ENCODE data around the gene SUGT1.
"Not testable (repeated sequence)": the region's sequence is repeated elsewhere in the genome, so short reads cannot be mapped to it uniquely, and the experiment has no call there.

Gene SUGT1

GRCh38 chr13:52701728-52702465 is 49.3 kb downstream of the SUGT1 start:
- H3K27ac Mint-ChIP-seq, result no peak overlapping the region
- DNase-seq (ENCODE audit: low spot score in 2 of 2) (no peak), ATAC-seq (ENCODE audit: low read depth) (no peak)
- H3K4me1 Mint-ChIP-seq, result no peaks in the 10 kb centered on the region
- H3K36me3 Mint-ChIP-seq, result no peaks in the 10 kb centered on the region
- H3K9me3 Mint-ChIP-seq, result no peaks in the 10 kb centered on the region
- H3K27me3 Mint-ChIP-seq, result no peaks in the 10 kb centered on the region
- H3K4me3 Mint-ChIP-seq, result no peak overlapping the region

- no peaks in the 10 kb centered on the region for H3K4me1 Mint-ChIP-seq
- H3K4me3 Mint-ChIP-seq, result no peak overlapping the region
- no peaks in the 10 kb centered on the region for H3K9me3 Mint-ChIP-seq
- H3K27ac Mint-ChIP-seq, result no peak overlapping the region
- no peaks in the 10 kb centered on the region for H3K36me3 Mint-ChIP-seq
- no peak for DNase-seq (ENCODE audit: low spot score in 2 of 2)
- ATAC-seq (ENCODE audit: low read depth), result no peak
- no peaks in the 10 kb centered on the region for H3K27me3 Mint-ChIP-seq
These were observed 50.8 kb downstream of the SUGT1 start for GRCh38 chr13:52703482-52703881.

GRCh38 chr13:52706081-52706480 is 53.4 kb downstream of the SUGT1 start:
- H3K27ac Mint-ChIP-seq, result no peak overlapping the region
- DNase-seq (ENCODE audit: low spot score in 2 of 2) (no peak), ATAC-seq (ENCODE audit: low read depth) (no peak)
- no peak overlapping the region for H3K4me3 Mint-ChIP-seq
- H3K4me1 Mint-ChIP-seq, result no peaks in the 10 kb centered on the region
- no peaks in the 10 kb centered on the region for H3K9me3 Mint-ChIP-seq
- no peaks in the 10 kb centered on the region for H3K27me3 Mint-ChIP-seq
- no peaks in the 10 kb centered on the region for H3K36me3 Mint-ChIP-seq

GRCh38 chr13:52707375-52707774 is 54.7 kb downstream of the SUGT1 start:
- Mint-ChIP-seq H3K27ac (no peak overlapping the region), H3K4me1 (no peaks in the 10 kb centered on the region), H3K4me3 (no peak overlapping the region), H3K27me3 (no peaks in the 10 kb centered on the region), H3K36me3 (no peaks in the 10 kb centered on the region), H3K9me3 (no peaks in the 10 kb centered on the region)
- DNase-seq (ENCODE audit: low spot score in 2 of 2), result no peak
- ATAC-seq (ENCODE audit: low read depth), result no peak

- not testable (repeated sequence) for H3K4me3 Mint-ChIP-seq; ATAC-seq (ENCODE audit: low read depth); H3K27me3 Mint-ChIP-seq; H3K9me3 Mint-ChIP-seq; DNase-seq (ENCODE audit: low spot score in 2 of 2); H3K27ac Mint-ChIP-seq; H3K36me3 Mint-ChIP-seq; H3K4me1 Mint-ChIP-seq
These were observed 55.6 kb downstream of the SUGT1 start for GRCh38 chr13:52708266-52708665.

GRCh38 chr13:52711286-52711685 is 58.6 kb downstream of the SUGT1 start:
- H3K9me3 Mint-ChIP-seq, result no peaks in the 10 kb centered on the region
- H3K4me3 Mint-ChIP-seq, result no peak overlapping the region
- no peaks in the 10 kb centered on the region for H3K27me3 Mint-ChIP-seq
- ATAC-seq (ENCODE audit: low read depth) (no peak), DNase-seq (ENCODE audit: low spot score in 2 of 2) (no peak)
- no peak overlapping the region for H3K27ac Mint-ChIP-seq
- H3K36me3 Mint-ChIP-seq, result no peaks in the 10 kb centered on the region
- H3K4me1 Mint-ChIP-seq, result no peaks in the 10 kb centered on the region

GRCh38 chr13:52712385-52712784 is 59.7 kb downstream of the SUGT1 start:
- DNase-seq (ENCODE audit: low spot score in 2 of 2) (no peak), ATAC-seq (ENCODE audit: low read depth) (no peak)
- Mint-ChIP-seq H3K27ac (no peak overlapping the region), H3K27me3 (no peaks in the 10 kb centered on the region), H3K36me3 (no peaks in the 10 kb centered on the region), H3K4me1 (no peaks in the 10 kb centered on the region), H3K9me3 (peaks cover 3% of the 10 kb centered on the region), H3K4me3 (no peak overlapping the region)

- DNase-seq (ENCODE audit: low spot score in 2 of 2) (no peak), ATAC-seq (ENCODE audit: low read depth) (no peak)
- Mint-ChIP-seq H3K4me3 (no peak overlapping the region), H3K4me1 (no peaks in the 10 kb centered on the region), H3K9me3 (peaks cover 10% of the 10 kb centered on the region), H3K36me3 (peaks cover 1% of the 10 kb centered on the region), H3K27ac (no peak overlapping the region), H3K27me3 (peaks cover 2% of the 10 kb centered on the region)
These were observed 61.3 kb downstream of the SUGT1 start for GRCh38 chr13:52713894-52714293.

GRCh38 chr13:52720904-52721303 is 68.3 kb downstream of the SUGT1 start:
- H3K27ac Mint-ChIP-seq, H3K36me3 Mint-ChIP-seq, H3K27me3 Mint-ChIP-seq: not testable (repeated sequence)

GRCh38 chr13:52721356-52721755 is 68.7 kb downstream of the SUGT1 start:
- H3K27ac Mint-ChIP-seq; H3K36me3 Mint-ChIP-seq; H3K4me1 Mint-ChIP-seq; H3K27me3 Mint-ChIP-seq; H3K4me3 Mint-ChIP-seq; ATAC-seq (ENCODE audit: low read depth); DNase-seq (ENCODE audit: low spot score in 2 of 2): not testable (repeated sequence)
- H3K9me3 Mint-ChIP-seq, result peaks cover 14% of the 10 kb centered on the region

More at GRCh38 chr13:52720904-52721303, 68.3 kb downstream of the SUGT1 start:
- H3K4me3 Mint-ChIP-seq; DNase-seq (ENCODE audit: low spot score in 2 of 2); H3K4me1 Mint-ChIP-seq; ATAC-seq (ENCODE audit: low read depth): not testable (repeated sequence)
- H3K9me3 Mint-ChIP-seq, result peaks cover 14% of the 10 kb centered on the region

GRCh38 chr13:52723181-52723580 is 70.5 kb downstream of the SUGT1 start:
- H3K4me1 Mint-ChIP-seq, result no peaks in the 10 kb centered on the region
- ATAC-seq (ENCODE audit: low read depth), result no peak
- peaks cover 5% of the 10 kb centered on the region for H3K36me3 Mint-ChIP-seq
- no peak for DNase-seq (ENCODE audit: low spot score in 2 of 2)
- H3K27me3 Mint-ChIP-seq, result peaks cover 11% of the 10 kb centered on the region
- H3K27ac Mint-ChIP-seq, result no peak overlapping the region
- peaks cover 12% of the 10 kb centered on the region for H3K9me3 Mint-ChIP-seq
- no peak overlapping the region for H3K4me3 Mint-ChIP-seq

GRCh38 chr13:52725302-52725701 is 72.7 kb downstream of the SUGT1 start:
- H3K4me1 Mint-ChIP-seq, result no peaks in the 10 kb centered on the region
- H3K4me3 Mint-ChIP-seq, result no peak overlapping the region

GRCh38 chr13:52726258-52726657 is 73.6 kb downstream of the SUGT1 start:
- Mint-ChIP-seq H3K4me1 (no peaks in the 10 kb centered on the region), H3K27me3 (peaks cover 6% of the 10 kb centered on the region), H3K27ac (no peak overlapping the region), H3K4me3 (no peak overlapping the region), H3K9me3 (peaks cover 3% of the 10 kb centered on the region), H3K36me3 (no peaks in the 10 kb centered on the region)
- ATAC-seq (ENCODE audit: low read depth), result no peak
- no peak for DNase-seq (ENCODE audit: low spot score in 2 of 2)

More at GRCh38 chr13:52725302-52725701, 72.7 kb downstream of the SUGT1 start:
- no peak overlapping the region for H3K27ac Mint-ChIP-seq
- H3K27me3 Mint-ChIP-seq, result peaks cover 5% of the 10 kb centered on the region
- H3K36me3 Mint-ChIP-seq, result no peaks in the 10 kb centered on the region
- ATAC-seq (ENCODE audit: low read depth) (no peak), DNase-seq (ENCODE audit: low spot score in 2 of 2) (no peak)
- H3K9me3 Mint-ChIP-seq, result peaks cover 3% of the 10 kb centered on the region

GRCh38 chr13:52734075-52734623 is 81.5 kb downstream of the SUGT1 start:
- H3K36me3 Mint-ChIP-seq, result no peaks in the 10 kb centered on the region
- no peaks in the 10 kb centered on the region for H3K9me3 Mint-ChIP-seq
- no peak overlapping the region for H3K27ac Mint-ChIP-seq
- ATAC-seq (ENCODE audit: low read depth), result no peak
- H3K4me1 Mint-ChIP-seq, result no peaks in the 10 kb centered on the region
- peaks cover 7% of the 10 kb centered on the region for H3K27me3 Mint-ChIP-seq
- no peak for DNase-seq (ENCODE audit: low spot score in 2 of 2)
- H3K4me3 Mint-ChIP-seq, result no peak overlapping the region

GRCh38 chr13:52736891-52737290 is 84.3 kb downstream of the SUGT1 start:
- H3K27me3 Mint-ChIP-seq, result peaks cover 18% of the 10 kb centered on the region

More at GRCh38 chr13:52736891-52737290, 84.3 kb downstream of the SUGT1 start:
- no peaks in the 10 kb centered on the region for H3K36me3 Mint-ChIP-seq
- no peak for DNase-seq (ENCODE audit: low spot score in 2 of 2)
- no peak overlapping the region for H3K27ac Mint-ChIP-seq
- no peaks in the 10 kb centered on the region for H3K9me3 Mint-ChIP-seq
- H3K4me3 Mint-ChIP-seq, result no peak overlapping the region
- ATAC-seq (ENCODE audit: low read depth), result no peak
- peaks cover 3% of the 10 kb centered on the region for H3K4me1 Mint-ChIP-seq

All from memory B cell (primary cell).